DOHH2 (cell line): ENCODE measurements around the gene AKIRIN2.

Experiments used
- H3F3A ChIP-seq: fragments of 200-600 bp; sonication (generic), shearing (Covaris generic); 2 replicates; pipeline ENCODE4 v1.6.0; 2016; ENCODE audit warnings: antibody characterized with exemption, mild to moderate bottlenecking; ENCODE audit not compliant: control insufficient read depth, insufficient read depth
- H3K27ac ChIP-seq: fragments of 200-600 bp; sonication (generic); 2 replicates; pipeline ENCODE4 v1.5.1; 2014; ENCODE audit warnings: low read depth, mild to moderate bottlenecking, low read length, moderate library complexity
- H3K27me3 ChIP-seq: fragments of 200-600 bp; sonication (generic); 2 replicates; pipeline ENCODE4 v1.6.1; 2014; ENCODE audit warnings: mild to moderate bottlenecking, low read length, mixed read lengths; ENCODE audit not compliant: control insufficient read depth
- H3K36me3 ChIP-seq: fragments of 200-600 bp; sonication (generic); 2 replicates; pipeline ENCODE4 v1.6.1; 2014; ENCODE audit warnings: mild to moderate bottlenecking, low read length, moderate library complexity, mixed read lengths; ENCODE audit not compliant: control insufficient read depth
- H3K4me1 ChIP-seq: fragments of 200-600 bp; sonication (generic); 2 replicates; pipeline ENCODE4 v1.6.1; 2014; ENCODE audit warnings: mild to moderate bottlenecking, low read length, mixed read lengths; ENCODE audit not compliant: control insufficient read depth
- H3K4me2 ChIP-seq: fragments of 200-600 bp; sonication (generic); 2 replicates; pipeline ENCODE4 v1.6.0; 2014; ENCODE audit warnings: mild to moderate bottlenecking, low read length, moderate library complexity
- H3K4me3 ChIP-seq: fragments of 200-600 bp; sonication (generic); 2 replicates; pipeline ENCODE4 v1.5.1; 2014; ENCODE audit warnings: mild to moderate bottlenecking, low read length, mixed read lengths
- H3K79me2 ChIP-seq: fragments of 200-600 bp; sonication (generic); 2 replicates; pipeline ENCODE4 v1.6.1; 2014; ENCODE audit warnings: mild to moderate bottlenecking, low read length, mixed read lengths; ENCODE audit not compliant: control insufficient read depth
- H3K9me2 ChIP-seq: fragments of 200-600 bp; sonication (generic); replicated peaks from 2 replicates; pipeline ENCODE4 v1.6.1; 2014; ENCODE audit warnings: mild to moderate bottlenecking, low read length, mixed read lengths; ENCODE audit not compliant: control insufficient read depth
- H3K9me3 ChIP-seq: fragments of 200-600 bp; sonication (generic); 2 replicates; pipeline ENCODE4 v1.6.1; 2014; ENCODE audit warnings: antibody characterized with exemption, low read length, mixed read lengths; ENCODE audit not compliant: control insufficient read depth, insufficient read depth
- H4K20me1 ChIP-seq: fragments of 200-600 bp; sonication (generic); 2 replicates; pipeline ENCODE4 v1.6.0; 2014; ENCODE audit warnings: low read depth, mild to moderate bottlenecking, antibody characterized with exemption, low read length, moderate library complexity; ENCODE audit not compliant: control insufficient read depth, insufficient read depth
- CTCF ChIP-seq: fragments of 200-600 bp; sonication (generic); IDR thresholded peaks from one replicate; pipeline ENCODE4 v1.5.1; 2014; ENCODE audit warnings: antibody characterized with exemption, mild to moderate bottlenecking, low read depth, low read length; ENCODE audit not compliant: poor library complexity, severe bottlenecking
- EZH2phosphoT487 ChIP-seq: fragments of 200-600 bp; sonication (generic); IDR thresholded peaks from 2 replicates; pipeline ENCODE4 v1.6.1; 2017; ENCODE audit warnings: borderline replicate concordance, mild to moderate bottlenecking, antibody characterized with exemption, low read length, moderate library complexity, mixed read lengths

The AKIRIN2 gene

GRCh38 chr6:87669051-87669450 lies 33.0 kb downstream of the AKIRIN2 start:
- Histone ChIP-seq H3K9me3 (no peaks in the 10 kb centered on the region), H4K20me1 (0 out of 2 replicates have a peak, but pooled peaks cover 7% of the 10 kb centered on the region), H3K27ac (no peak overlapping the region), H3K36me3 (peaks cover 68% of the 10 kb centered on the region), H3K4me3 (no peak overlapping the region), H3K79me2 (no peaks in the 10 kb centered on the region), H3K27me3 (no peaks in the 10 kb centered on the region), H3K4me2 (no peak overlapping the region), H3F3A (peaks cover 70% of the 10 kb centered on the region), H3K4me1 (0 out of 2 replicates have a peak, but pooled peaks cover 7% of the 10 kb centered on the region), H3K9me2 (no peaks in the 10 kb centered on the region)
- TF ChIP-seq EZH2phosphoT487 (no peak), CTCF (no peak)

- H3K27ac ChIP-seq = no peak overlapping the region
- no peak overlapping the region for H3K4me3 ChIP-seq
- H3K4me2 ChIP-seq = no peak overlapping the region
- peaks cover 74% of the 10 kb centered on the region for H3F3A ChIP-seq
- H3K9me3 ChIP-seq = no peaks in the 10 kb centered on the region
- TF ChIP-seq CTCF (no peak), EZH2phosphoT487 (no peak)
- H3K27me3 ChIP-seq = no peaks in the 10 kb centered on the region
- H4K20me1 ChIP-seq = 0 out of 2 replicates have a peak, but pooled peaks cover 7% of the 10 kb centered on the region
- H3K79me2 ChIP-seq = no peaks in the 10 kb centered on the region
- no peaks in the 10 kb centered on the region for H3K9me2 ChIP-seq
- H3K4me1 ChIP-seq = 0 out of 2 replicates have a peak, but pooled peaks cover 7% of the 10 kb centered on the region
- H3K36me3 ChIP-seq = peaks cover 64% of the 10 kb centered on the region
These were observed 34.0 kb downstream of the AKIRIN2 start for GRCh38 chr6:87668013-87668412.

GRCh38 chr6:87667032-87667431 lies 35.0 kb downstream of the AKIRIN2 start:
- 0 out of 2 replicates have a peak, but pooled peaks cover 7% of the 10 kb centered on the region for H4K20me1 ChIP-seq
- H3K9me2 ChIP-seq = no peaks in the 10 kb centered on the region
- no peaks in the 10 kb centered on the region for H3K9me3 ChIP-seq
- no peak overlapping the region for H3K4me3 ChIP-seq
- H3K4me2 ChIP-seq = no peak overlapping the region
- H3K36me3 ChIP-seq = peaks cover 55% of the 10 kb centered on the region
- H3F3A ChIP-seq = peaks cover 66% of the 10 kb centered on the region
- TF ChIP-seq CTCF (no peak), EZH2phosphoT487 (no peak)
- H3K27ac ChIP-seq = no peak overlapping the region
- H3K4me1 ChIP-seq = 0 out of 2 replicates have a peak, but pooled peaks cover 7% of the 10 kb centered on the region
- H3K79me2 ChIP-seq = no peaks in the 10 kb centered on the region
- H3K27me3 ChIP-seq = no peaks in the 10 kb centered on the region
